SU-DHL-6 (cell line): Measurements from ENCODE around the gene ANKH.

Experiments used
- CTCF ChIP-seq: fragments of 200-600 bp; sonication (generic); IDR thresholded peaks from one replicate; pipeline ENCODE4 v1.5.1; 2017; ENCODE audit warnings: antibody characterized with exemption, mild to moderate bottlenecking, low read length, moderate library complexity; ENCODE audit not compliant: insufficient read depth, poor library complexity, severe bottlenecking
- EZH2phosphoT487 ChIP-seq: fragments of 200-600 bp; sonication (generic), shearing (Covaris generic); conservative IDR thresholded peaks from 2 replicates; pipeline ENCODE4 v1.6.1; 2018; ENCODE audit warnings: mild to moderate bottlenecking, antibody characterized with exemption, low read length, moderate library complexity, mixed read lengths

GRCh38 chr5:14868771-14869170 lies 2.8 kb downstream of the ANKH start:
- TF ChIP-seq CTCF (no peak), EZH2phosphoT487 (no peak)
